Fibroblast of skin of left quadriceps (primary cell): ENCODE results near the gene PRKCE.

Experiments
- DNase-seq, 2 experiments: peaks; one replicate each; pipeline ENCODE4 v3.0.0-alpha.2; 2013; ENCODE audit warnings: low read depth in 2 of 2

PRKCE gene

GRCh38 chr2:46117994-46118393 is 466.5 kb downstream of the PRKCE start:
- DNase-seq, result no peak

- DNase-seq, result no peak
Measured at GRCh38 chr2:46118656-46119371, 467.3 kb downstream of the PRKCE start.

GRCh38 chr2:46119453-46119852 is 468.0 kb downstream of the PRKCE start:
- DNase-seq, result peak; percentile 68

- DNase-seq, result no peak
Measured at GRCh38 chr2:46120792-46121555, 469.5 kb downstream of the PRKCE start.

GRCh38 chr2:46122318-46122976 is 471.0 kb downstream of the PRKCE start:
- DNase-seq, result no peak

GRCh38 chr2:46123013-46123412 is 471.5 kb downstream of the PRKCE start:
- DNase-seq, result no peak

DNA sequence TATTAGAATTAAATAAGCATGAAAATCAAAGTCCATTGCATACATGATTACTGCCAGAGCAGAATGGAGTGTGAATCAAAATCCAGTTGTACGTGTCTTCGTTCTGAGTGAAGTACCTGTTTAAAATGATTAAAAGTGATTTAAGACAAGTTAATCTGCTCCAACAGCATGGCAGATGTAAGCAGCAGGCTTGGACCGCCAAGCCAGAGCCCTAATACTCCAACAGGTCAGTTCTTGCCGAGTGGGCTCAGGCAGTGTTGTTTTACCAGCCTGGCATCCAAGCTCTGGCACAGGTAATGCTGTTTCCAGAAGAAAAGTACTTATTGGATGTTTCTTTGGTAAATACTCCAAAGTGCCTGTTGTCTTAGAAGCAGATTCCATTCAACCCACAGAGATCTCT is 474.3 kb downstream of the PRKCE start:
- DNase-seq, result no peak

DNA sequence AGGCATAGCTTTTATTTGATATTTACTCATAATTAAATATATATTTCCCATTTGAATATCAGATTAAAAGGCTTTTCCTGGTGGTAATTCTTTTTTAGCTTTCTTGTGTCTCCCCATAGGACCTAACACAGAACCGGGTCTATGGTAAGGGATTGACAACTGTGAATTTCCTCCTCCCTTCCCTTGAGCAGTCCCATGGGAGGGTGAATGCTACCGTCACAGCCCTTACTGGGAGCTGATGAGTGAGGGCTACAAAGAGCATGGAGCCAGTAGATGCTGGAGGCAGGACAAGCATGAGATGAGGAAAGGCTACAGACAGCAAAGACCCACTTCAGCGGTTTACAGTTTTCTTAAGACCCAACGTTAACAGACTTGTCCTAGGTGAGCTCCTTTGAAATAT is 475.1 kb downstream of the PRKCE start:
- no peak for DNase-seq

DNA sequence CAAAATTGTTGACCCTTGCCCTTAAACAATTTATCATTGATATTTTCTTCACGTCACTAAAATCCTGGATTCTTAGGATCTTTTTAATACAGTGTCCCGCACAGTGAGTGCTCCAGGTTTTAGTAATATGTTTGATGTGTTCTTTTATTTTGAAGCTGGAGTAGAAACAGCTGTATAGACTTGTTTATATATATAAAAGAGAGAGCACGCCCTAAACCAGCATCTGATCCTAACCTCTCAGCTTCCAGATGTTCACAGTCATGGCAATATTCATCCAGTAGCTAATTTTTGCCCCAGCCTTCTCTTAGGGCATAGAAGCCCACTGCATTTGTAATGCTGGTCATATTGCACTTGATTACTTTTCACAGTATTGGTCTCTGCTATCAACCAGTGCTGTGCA is 475.7 kb downstream of the PRKCE start:
- no peak for DNase-seq

- no peak for DNase-seq
Measured at GRCh38 chr2:46130511-46130910, 479.0 kb downstream of the PRKCE start.

DNA sequence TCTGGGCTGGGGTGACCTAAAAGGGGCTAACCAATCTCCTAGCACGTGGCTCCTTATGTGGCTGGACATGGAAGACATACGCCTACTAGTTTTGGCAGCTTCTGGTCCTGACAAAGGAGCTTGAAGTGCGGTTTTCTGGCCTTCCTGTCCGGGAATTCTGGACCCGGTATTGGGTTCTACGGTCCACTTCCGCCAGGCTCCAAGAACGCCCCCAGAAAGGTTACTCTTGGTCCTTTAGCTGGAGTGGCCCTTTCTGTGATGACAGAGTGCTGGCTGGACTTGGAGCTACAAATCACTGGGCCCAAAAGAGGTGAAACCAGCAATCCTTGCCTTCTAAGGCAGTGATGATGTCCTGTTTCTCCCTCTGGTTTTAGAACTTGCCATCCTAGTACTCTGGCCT is 481.5 kb downstream of the PRKCE start:
- DNase-seq, result no peak

- DNase-seq, result peak in 1 of 2 experiments; percentile 13
Measured at GRCh38 chr2:46134531-46135227, 483.2 kb downstream of the PRKCE start.

DNA sequence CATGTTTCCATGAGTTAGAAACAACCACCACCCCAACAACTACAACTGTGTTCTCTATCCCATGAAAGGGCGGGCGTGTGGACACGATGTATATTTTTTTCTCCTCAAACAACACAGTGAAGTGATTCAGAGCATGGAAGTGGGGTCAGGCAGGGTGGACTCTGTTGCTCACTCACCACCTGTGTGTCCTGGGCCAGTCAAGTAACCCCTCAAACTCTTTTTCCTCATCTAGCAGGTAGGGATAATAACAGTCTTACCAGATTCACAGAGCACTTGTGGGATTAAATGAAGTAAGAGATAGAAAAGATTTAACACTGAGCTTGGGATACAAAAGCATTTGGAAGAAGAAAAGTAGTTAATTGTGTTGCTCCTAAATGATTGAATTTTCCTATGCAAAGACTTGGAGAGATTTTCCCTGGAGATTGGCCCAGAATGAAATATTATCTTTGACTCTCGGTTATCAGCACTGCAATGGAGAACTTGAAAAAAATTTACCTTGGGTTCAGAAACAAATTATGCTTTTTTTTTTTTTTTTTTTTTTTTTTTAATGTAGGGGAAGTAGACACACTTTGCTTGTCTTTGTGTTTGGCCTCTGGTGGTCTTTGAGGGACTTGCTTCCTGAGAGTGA is 483.9 kb downstream of the PRKCE start:
- DNase-seq, result no peak

DNA sequence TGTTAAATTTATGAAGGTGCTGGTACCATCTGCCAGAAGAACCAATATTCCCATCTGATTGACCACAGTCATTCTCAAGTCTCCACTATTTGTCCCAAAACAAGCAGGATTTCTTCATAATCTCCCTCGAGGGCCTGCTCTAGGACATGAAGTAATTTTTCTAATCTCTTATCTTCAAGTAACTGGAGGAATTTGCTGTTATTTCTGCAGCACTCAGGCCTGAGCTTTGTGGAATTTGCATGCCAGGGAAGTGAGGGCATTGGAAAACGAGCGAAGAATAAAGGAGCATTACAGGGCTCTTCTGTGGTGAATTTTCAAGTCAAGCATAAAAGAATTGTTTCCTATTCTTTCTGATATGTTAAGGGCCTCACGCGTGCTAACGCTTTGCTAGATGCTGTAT is 484.5 kb downstream of the PRKCE start:
- DNase-seq, result no peak

DNA sequence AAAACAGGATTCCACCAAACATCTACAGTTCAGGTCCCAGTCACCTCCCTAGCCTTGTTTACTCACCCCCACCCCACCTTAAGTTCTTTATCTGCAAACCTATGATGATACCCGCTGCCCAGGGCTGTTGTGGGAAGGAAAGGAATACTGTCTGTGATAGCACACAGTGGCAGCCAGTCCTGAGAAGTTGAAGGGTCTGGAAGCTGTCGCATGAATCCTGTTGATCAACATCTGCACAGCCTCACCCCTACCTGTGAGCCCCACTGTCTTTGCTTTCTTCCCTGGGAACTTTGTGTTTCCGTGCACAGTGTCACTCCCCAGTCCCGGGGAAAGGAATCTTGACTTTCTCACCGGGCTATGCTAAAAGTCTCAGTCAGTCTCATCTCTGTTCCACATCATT is 485.0 kb downstream of the PRKCE start:
- no peak for DNase-seq

GRCh38 chr2:46136953-46137352 is 485.5 kb downstream of the PRKCE start:
- DNase-seq, result no peak

DNA sequence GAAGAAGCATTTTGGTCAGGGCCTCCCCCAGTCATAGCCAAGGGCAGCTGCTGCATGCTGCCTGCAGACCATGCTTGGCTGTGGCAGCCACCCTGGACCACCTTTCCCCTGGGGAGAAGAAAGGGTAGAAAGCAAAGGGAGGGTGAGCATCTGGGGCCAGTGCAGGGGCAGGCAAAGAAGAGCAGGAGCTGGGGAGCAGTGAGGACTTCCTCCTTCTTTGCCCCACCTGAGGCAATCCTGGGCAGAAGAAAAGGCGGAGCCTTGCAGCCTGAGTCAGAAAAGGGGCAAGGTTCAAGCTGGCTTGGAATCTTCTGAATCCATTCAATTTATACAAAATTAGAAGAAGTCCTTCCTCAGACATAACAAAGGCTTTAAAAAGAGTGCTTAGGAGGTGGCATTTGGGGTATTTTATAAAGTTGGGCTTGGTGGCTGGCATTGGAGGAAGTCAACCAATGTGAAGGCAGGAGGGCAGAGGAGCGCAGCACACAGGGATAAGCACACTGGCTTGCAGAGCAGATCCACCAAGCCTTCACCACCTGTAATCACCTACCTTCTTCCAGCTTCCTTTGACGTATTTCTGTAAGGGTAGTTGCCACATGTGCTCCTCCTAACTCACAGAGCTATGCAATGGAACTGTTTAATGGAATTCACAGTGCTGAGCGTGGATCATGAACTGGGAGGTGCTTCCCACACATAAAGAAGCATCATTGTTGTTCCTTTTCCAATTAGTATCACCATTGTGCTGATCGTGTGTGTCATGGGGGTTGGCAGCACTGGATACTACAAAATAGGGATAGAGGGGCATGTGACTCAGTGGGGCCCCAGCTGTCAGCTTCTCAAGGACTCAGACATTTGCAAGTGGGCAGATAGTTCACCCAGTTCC is 491.3 kb downstream of the PRKCE start:
- DNase-seq, result no peak

DNA sequence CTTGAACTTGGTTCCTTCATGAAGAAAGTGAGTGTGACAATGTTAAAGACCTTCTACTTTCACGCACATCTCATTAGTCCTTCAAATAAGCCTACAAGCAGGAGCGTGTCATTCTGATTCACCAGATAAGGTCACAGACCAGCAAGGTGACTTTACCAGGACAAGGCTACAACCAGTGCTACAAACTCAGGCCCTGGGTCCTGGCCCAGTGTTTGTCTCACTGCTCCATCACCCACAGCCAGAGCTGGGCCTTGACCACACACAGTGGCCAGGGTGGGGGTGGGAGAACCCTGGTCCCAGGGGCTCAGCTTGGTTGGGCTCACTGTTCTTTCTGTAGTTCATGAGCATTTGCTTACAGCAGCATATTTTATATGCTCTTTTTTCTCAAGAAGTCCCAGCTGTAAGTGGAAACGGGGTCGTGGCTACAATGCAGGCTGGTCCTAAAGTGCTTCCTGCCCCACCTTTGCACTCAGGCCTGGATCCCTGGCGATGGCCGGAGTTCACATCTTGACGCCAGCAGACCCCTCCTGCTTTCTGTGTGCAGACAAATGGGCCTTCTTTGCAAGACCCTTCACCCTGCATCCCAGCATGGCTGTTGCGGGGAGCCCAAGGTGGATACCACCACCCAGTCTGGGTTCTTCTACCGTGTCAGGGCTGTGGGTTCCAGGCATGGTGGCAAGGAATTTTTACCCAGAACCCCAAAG is 492.1 kb downstream of the PRKCE start:
- no peak for DNase-seq

DNA sequence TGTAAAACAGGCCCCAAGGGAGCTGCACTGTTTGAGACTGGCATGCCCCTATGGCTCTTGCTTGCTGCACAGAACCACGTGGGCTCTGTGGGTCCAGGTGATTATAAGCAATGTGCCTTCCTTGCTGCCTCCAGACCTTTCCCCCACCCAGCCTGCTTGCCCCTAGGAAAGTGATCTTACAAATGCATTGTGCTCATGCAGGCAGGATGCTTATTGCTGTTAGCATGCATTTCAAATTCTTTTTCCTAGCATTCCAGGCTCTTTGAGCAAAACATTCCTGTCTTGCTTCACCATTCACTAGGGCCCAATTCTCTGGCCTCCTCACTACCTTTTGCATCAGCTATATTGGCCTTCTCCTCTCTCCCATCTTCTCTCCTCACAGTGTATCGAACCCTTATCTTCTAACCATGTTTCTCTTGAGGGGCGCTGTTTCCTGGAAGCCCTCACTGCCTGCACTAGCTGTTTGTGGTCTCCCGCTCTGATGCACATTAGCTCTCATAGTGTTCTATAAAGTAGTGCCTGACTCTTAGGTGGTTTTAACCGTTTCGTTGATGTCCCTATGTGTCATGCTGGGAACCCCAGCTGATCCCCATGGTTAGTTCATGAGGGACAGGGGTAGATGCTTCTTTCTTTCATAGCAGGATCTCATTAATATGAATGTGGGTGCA is 492.8 kb downstream of the PRKCE start:
- no peak for DNase-seq

- no peak for DNase-seq
Measured at GRCh38 chr2:46145017-46145416, 493.5 kb downstream of the PRKCE start.
